WTC11 (cell line): ENCODE measurements around the gene IL17RB. TPM values are rescaled to one million over a fixed set of nuclear protein-coding genes. Genes with fewer than 3 reads are reported as not detected.

Experiments used
- ATAC-seq: fragments of 200-7000 bp; cut with Tn5 transposase; 2 replicates; pipeline ENCODE4 v1.10.0; 2021; ENCODE audit warnings: mild to moderate bottlenecking, moderate library complexity
- CTCF ChIA-PET: fragments of 300-600 bp; sonication (Branson Sonifier 250); formaldehyde crosslinking; loops from one replicate; lab custom pipeline; 2021; ENCODE audit warnings: antibody characterized with exemption; lab: Charles Lee
- POLR2A ChIA-PET: fragments of 350-600 bp; sonication (Branson Sonifier 250); formaldehyde crosslinking; loops from one replicate; lab custom pipeline; 2021; ENCODE audit warnings: antibody characterized with exemption; lab: Charles Lee
- DNase-seq: peaks from one replicate; pipeline ENCODE4 v3.0.0; 2021; ENCODE audit warnings: low spot score
- H3K27ac Mint-ChIP-seq: 2 replicates; pipeline ENCODE4 v1.8.0; 2021; ENCODE audit warnings: mixed read lengths
- H3K27me3 Mint-ChIP-seq: 2 replicates; pipeline ENCODE4 v1.8.0; 2021; ENCODE audit warnings: low read depth, mild to moderate bottlenecking, moderate library complexity, mixed read lengths
- H3K36me3 Mint-ChIP-seq: 2 replicates; pipeline ENCODE4 v1.8.0; 2021; ENCODE audit warnings: mixed read lengths
- H3K4me1 Mint-ChIP-seq: 2 replicates; pipeline ENCODE4 v1.8.0; 2022; ENCODE audit warnings: mixed read lengths
- H3K4me3 Mint-ChIP-seq: 2 replicates; pipeline ENCODE4 v1.8.0; 2021; ENCODE audit warnings: mild to moderate bottlenecking, moderate library complexity, mixed read lengths
- H3K9me3 Mint-ChIP-seq: 2 replicates; pipeline ENCODE4 v1.8.0; 2021; ENCODE audit warnings: mixed read lengths
- AFF4 ChIP-seq: sonication (generic); formaldehyde crosslinking; IDR thresholded peaks from 2 replicates; pipeline ENCODE4 v1.8.1; 2023; ENCODE audit warnings: mild to moderate bottlenecking, missing genetic modification reagents, borderline replicate concordance
- ATF6 ChIP-seq: sonication (generic); formaldehyde crosslinking; IDR thresholded peaks from 2 replicates; pipeline ENCODE4 v1.8.1; 2023; ENCODE audit warnings: mild to moderate bottlenecking, missing genetic modification reagents
- CBFB ChIP-seq: sonication (generic); formaldehyde crosslinking; IDR thresholded peaks from 2 replicates; pipeline ENCODE4 v1.8.1; 2022; ENCODE audit warnings: mild to moderate bottlenecking, low read depth, missing genetic modification reagents
- E2F1 ChIP-seq: sonication (generic); formaldehyde crosslinking; IDR thresholded peaks from 2 replicates; pipeline ENCODE4 v1.8.0; 2022; ENCODE audit warnings: mild to moderate bottlenecking, missing genetic modification reagents
- ERG ChIP-seq: fragments of 250-450 bp; sonication (Bioruptor Pico); IDR thresholded peaks from 2 replicates; pipeline ENCODE4 v1.8.0; 2021; ENCODE audit warnings: mild to moderate bottlenecking
- FOXJ3 ChIP-seq: sonication (generic); formaldehyde crosslinking; IDR thresholded peaks from 2 replicates; pipeline ENCODE4 v1.9.0; 2021; ENCODE audit warnings: missing genetic modification reagents, mild to moderate bottlenecking, borderline replicate concordance
- GTF2I ChIP-seq: fragments of 250-450 bp; sonication (Bioruptor Pico); conservative IDR thresholded peaks from 2 replicates; pipeline ENCODE4 v1.4.0; 2021; ENCODE audit warnings: mild to moderate bottlenecking
- HMGA2 ChIP-seq: fragments of 250-450 bp; sonication (Bioruptor Pico); IDR thresholded peaks from 2 replicates; pipeline ENCODE4 v1.4.0; 2021; ENCODE audit warnings: mild to moderate bottlenecking, moderate library complexity
- IRF2 ChIP-seq: sonication (generic); formaldehyde crosslinking; IDR thresholded peaks from 2 replicates; pipeline ENCODE4 v1.8.0; 2022; ENCODE audit warnings: low read depth, missing genetic modification reagents, borderline replicate concordance
- JUN ChIP-seq: sonication (generic); formaldehyde crosslinking; IDR thresholded peaks from 2 replicates; pipeline ENCODE4 v1.8.0; 2023; ENCODE audit warnings: mild to moderate bottlenecking, missing genetic modification reagents
- MLX ChIP-seq: sonication (generic); formaldehyde crosslinking; IDR thresholded peaks from 2 replicates; pipeline ENCODE4 v1.8.1; 2023; ENCODE audit warnings: mild to moderate bottlenecking, missing genetic modification reagents, moderate library complexity
- MYBL2 ChIP-seq: sonication (generic); formaldehyde crosslinking; IDR thresholded peaks from 2 replicates; pipeline ENCODE4 v1.8.1; 2023; ENCODE audit warnings: mild to moderate bottlenecking, moderate library complexity, missing genetic modification reagents
- NFYB ChIP-seq: sonication (generic); formaldehyde crosslinking; conservative IDR thresholded peaks from 2 replicates; pipeline ENCODE4 v1.8.0; 2022; ENCODE audit warnings: low read depth, missing genetic modification reagents
- NR1H2 ChIP-seq: sonication (generic); formaldehyde crosslinking; IDR thresholded peaks from 2 replicates; pipeline ENCODE4 v1.9.0; 2021; ENCODE audit warnings: mild to moderate bottlenecking, moderate library complexity, missing genetic modification reagents
- NR2C2 ChIP-seq: sonication (generic); formaldehyde crosslinking; IDR thresholded peaks from 2 replicates; pipeline ENCODE4 v1.8.0; 2022; ENCODE audit warnings: mild to moderate bottlenecking, missing genetic modification reagents
- SMAD3 ChIP-seq: sonication (generic); formaldehyde crosslinking; IDR thresholded peaks from 2 replicates; pipeline ENCODE4 v1.8.0; 2022; ENCODE audit warnings: missing genetic modification reagents, mild to moderate bottlenecking, borderline replicate concordance
- ZMAT4 ChIP-seq: fragments of 250-450 bp; sonication (Bioruptor Pico); IDR thresholded peaks from 2 replicates; pipeline ENCODE4 v1.9.0; 2021; ENCODE audit warnings: mild to moderate bottlenecking
- ZNF232 ChIP-seq: sonication (generic); formaldehyde crosslinking; IDR thresholded peaks from 2 replicates; pipeline ENCODE4 v1.8.0; 2022; ENCODE audit warnings: mild to moderate bottlenecking, missing genetic modification reagents
- ZNF281 ChIP-seq: sonication (generic); formaldehyde crosslinking; IDR thresholded peaks from 2 replicates; pipeline ENCODE4 v1.8.0; 2023; ENCODE audit warnings: mild to moderate bottlenecking, missing genetic modification reagents
- total RNA-seq: library from RNA; stranded (reverse); gene quantifications from 3 replicates; pipeline ENCODE4 v1.2.3, GENCODE V29; 2021

IL17RB gene
- total RNA-seq, 1 experiment from 2014 or later: 5.6 TPM

- Mint-ChIP-seq H3K4me3 (no peak overlapping the region), H3K27me3 (no peaks in the 10 kb centered on the region), H3K9me3 (no peaks in the 10 kb centered on the region), H3K4me1 (no peaks in the 10 kb centered on the region), H3K36me3 (peaks cover 54% of the 10 kb centered on the region), H3K27ac (no peak overlapping the region)
- DNase-seq: no peak
- ChIA-PET CTCF (no interaction called here), POLR2A (no interaction called here)
- TF ChIP-seq JUN (CRISPR knock-in tag): no peak
- TF ChIP-seq ZNF281: no peak
- no peak for TF ChIP-seq NR1H2 (CRISPR knock-in tag)
- TF ChIP-seq GTF2I: no peak
- TF ChIP-seq ZMAT4 (CRISPR knock-in tag): no peak
- TF ChIP-seq FOXJ3 (CRISPR knock-in tag): no peak
- no peak for TF ChIP-seq NFYB (CRISPR knock-in tag)
- no peak for TF ChIP-seq MYBL2 (CRISPR knock-in tag)
- no peak for TF ChIP-seq ZNF232 (CRISPR knock-in tag)
- TF ChIP-seq E2F1: no peak
- TF ChIP-seq NR2C2 (CRISPR knock-in tag): no peak
- no peak for TF ChIP-seq CBFB (CRISPR knock-in tag)
- no peak for TF ChIP-seq IRF2 (CRISPR knock-in tag)
- TF ChIP-seq MLX (CRISPR knock-in tag): no peak
- TF ChIP-seq HMGA2 (CRISPR knock-in tag): no peak
- TF ChIP-seq ATF6 (CRISPR knock-in tag): no peak
- no peak for TF ChIP-seq AFF4
- TF ChIP-seq SMAD3 (CRISPR knock-in tag): no peak
- TF ChIP-seq ERG (CRISPR knock-in tag): no peak
- ATAC-seq: no peak
Measured at GRCh38 chr3:53865732-53866499, 19.5 kb downstream of the IL17RB start.
